BE2C (cell line): ENCODE data around the gene DAB2IP.

Source experiments
- DNase-seq: peaks from one replicate; pipeline ENCODE4 v3.0.0-alpha.2; 2020
- H3K27me3 ChIP-seq: fragments of 250-450 bp; sonication (Bioruptor Pico); 2 replicates; pipeline ENCODE4 v1.5.1; 2020; ENCODE audit warnings: mild to moderate bottlenecking
- H3K36me3 ChIP-seq: fragments of 250-450 bp; sonication (Bioruptor Pico); 2 replicates; pipeline ENCODE4 v1.5.1; 2020; ENCODE audit warnings: mild to moderate bottlenecking
- H3K4me1 ChIP-seq: fragments of 250-450 bp; sonication (Bioruptor Pico); 2 replicates; pipeline ENCODE4 v1.5.1; 2020
- H3K4me3 ChIP-seq: 2 replicates; pipeline ENCODE4 v1.5.1; 2011; ENCODE audit warnings: low read depth, low read length
- H3K9me3 ChIP-seq: fragments of 250-450 bp; sonication (Bioruptor Pico); 2 replicates; pipeline ENCODE4 v1.5.1; 2020
- CTCF ChIP-seq: IDR thresholded peaks from 2 replicates; pipeline ENCODE4 v1.5.1; 2012; ENCODE audit warnings: mild to moderate bottlenecking, low read depth, low read length

The DAB2IP gene

GRCh38 chr9:121693388-121693670 lies 41.9 kb downstream of the DAB2IP start:
- Histone ChIP-seq H3K4me1 (no peaks in the 10 kb centered on the region; the same call in 1 of the 2 replicates), H3K36me3 (no peaks in the 10 kb centered on the region), H3K4me3 (no peak overlapping the region), H3K9me3 (no peaks in the 10 kb centered on the region), H3K27me3 (no peaks in the 10 kb centered on the region)
- no peak for TF ChIP-seq CTCF
- DNase-seq, result no peak

GRCh38 chr9:121694001-121694400 lies 42.6 kb downstream of the DAB2IP start:
- no peak for TF ChIP-seq CTCF
- no peaks in the 10 kb centered on the region for H3K9me3 ChIP-seq
- DNase-seq, result no peak

GRCh38 chr9:121694600-121694999 lies 43.2 kb downstream of the DAB2IP start:
- no peaks in the 10 kb centered on the region for H3K36me3 ChIP-seq
- no peaks in the 10 kb centered on the region for H3K27me3 ChIP-seq

More at GRCh38 chr9:121694001-121694400, 42.6 kb downstream of the DAB2IP start:
- H3K4me3 ChIP-seq, result no peak overlapping the region
- no peaks in the 10 kb centered on the region for H3K27me3 ChIP-seq
- H3K4me1 ChIP-seq, result no peaks in the 10 kb centered on the region; the same call in 1 of the 2 replicates
- H3K36me3 ChIP-seq, result no peaks in the 10 kb centered on the region

GRCh38 chr9:121696930-121697329 lies 45.5 kb downstream of the DAB2IP start:
- H3K9me3 ChIP-seq, result no peaks in the 10 kb centered on the region
- H3K36me3 ChIP-seq, result no peaks in the 10 kb centered on the region
- no peak overlapping the region for H3K4me3 ChIP-seq
- TF ChIP-seq CTCF, result no peak
- H3K4me1 ChIP-seq, result peaks cover 8% of the 10 kb centered on the region
- no peak for DNase-seq
- no peaks in the 10 kb centered on the region for H3K27me3 ChIP-seq

More at GRCh38 chr9:121694600-121694999, 43.2 kb downstream of the DAB2IP start:
- no peak for DNase-seq
- Histone ChIP-seq H3K9me3 (no peaks in the 10 kb centered on the region), H3K4me1 (no peaks in the 10 kb centered on the region; the same call in 1 of the 2 replicates), H3K4me3 (no peak overlapping the region)
- no peak for TF ChIP-seq CTCF

- no peak for TF ChIP-seq CTCF
- no peaks in the 10 kb centered on the region for H3K27me3 ChIP-seq
- peak overlapping the region; percentile 66 for H3K4me3 ChIP-seq
- H3K9me3 ChIP-seq, result no peaks in the 10 kb centered on the region
- no peaks in the 10 kb centered on the region for H3K36me3 ChIP-seq
- peaks cover 8% of the 10 kb centered on the region for H3K4me1 ChIP-seq
- DNase-seq, result peak; percentile 73
Measured at GRCh38 chr9:121698627-121699570, 47.5 kb downstream of the DAB2IP start.

GRCh38 chr9:121699571-121700164 lies 48.2 kb downstream of the DAB2IP start:
- no peak for TF ChIP-seq CTCF
- DNase-seq, result no peak
- Histone ChIP-seq H3K4me1 (peaks cover 8% of the 10 kb centered on the region), H3K27me3 (no peaks in the 10 kb centered on the region), H3K9me3 (no peaks in the 10 kb centered on the region), H3K36me3 (no peaks in the 10 kb centered on the region), H3K4me3 (peak overlapping the region; percentile 66)
